HL-60 (cell line): Measurements from ENCODE around the gene CMIP.

Experiments
- CTCF ChIP-seq: IDR thresholded peaks from one replicate; pipeline ENCODE4 v1.5.1; 2011; ENCODE audit warnings: low read length, control low read depth, inconsistent platforms; ENCODE audit not compliant: insufficient read depth
- POLR2AphosphoS5 ChIP-seq: IDR thresholded peaks from 2 replicates; pipeline ENCODE4 v1.6.1; 2012; ENCODE audit warnings: low read depth

GRCh38 chr16:81711657-81712319 lies 267.2 kb downstream of the CMIP start:
- no peak for TF ChIP-seq CTCF
- TF ChIP-seq POLR2AphosphoS5 = no peak
